Measurements from ENCODE around the gene CELF1. TPM values are rescaled to one million over a fixed set of nuclear protein-coding genes. Genes with fewer than 3 reads are reported as not detected.

CELF1 gene
- total RNA-seq, 4 donors from 2014 or later, result 87.3 to 144 (median 111) TPM

GRCh38 chr11:47469361-47470179, 83.4 kb downstream of the CELF1 start:
- Histone ChIP-seq H3K27me3 (no peaks in the 10 kb centered on the region), H3K4me3 (replicated peaks in 1 of 3) (no peak overlapping the region), H3K36me3 (peaks cover 35 to 39% of the 10 kb centered on the region in 2 donors), H3K9me3 (no peaks in the 10 kb centered on the region), H3K4me1 (peaks cover 30 to 39% of the 10 kb centered on the region in 2 donors), H3K27ac (peak overlapping the region in 1 of 3 donors; percentile 34)
- intact Hi-C loops (cut with DNase I), result loop anchor here (10.0 kb wide), 1 partner anchor 85 kb away; the partner anchor contains the start of gene CELF1
- TF ChIP-seq CTCF (IDR thresholded peaks at IDR 0.05), result no peak
- TF ChIP-seq POLR2A (IDR thresholded peaks at IDR 0.05), result no peak
- no peak for DNase-seq
- WGBS, 2 donors, result 88 to 91% methylated on average over 7 of the region's 7 CpGs

GRCh38 chr11:47468598-47469214, 84.2 kb downstream of the CELF1 start:
- no peak overlapping the region for H3K4me3 ChIP-seq (replicated peaks in 1 of 3)
- 48 to 53% methylated on average over 8 of the region's 8 CpGs for WGBS, 2 donors
- TF ChIP-seq POLR2A (IDR thresholded peaks at IDR 0.05) (no peak), CTCF (IDR thresholded peaks at IDR 0.05) (no peak)
- peaks cover 30 to 39% of the 10 kb centered on the region in 2 donors for H3K4me1 ChIP-seq
- DNase-seq, result peak; percentile 27 to 28
- no peaks in the 10 kb centered on the region for H3K27me3 ChIP-seq
- H3K9me3 ChIP-seq, result no peaks in the 10 kb centered on the region
- peaks cover 28 to 32% of the 10 kb centered on the region in 2 donors for H3K36me3 ChIP-seq
- intact Hi-C loops (cut with DNase I), result no loop called here
- H3K27ac ChIP-seq, result peak overlapping the region in 1 of 3 donors; percentile 31

- DNase-seq, result peak; percentile 34 to 57
- 62 to 71% methylated on average over 7 of the region's 7 CpGs for WGBS, 2 donors
- Histone ChIP-seq H3K9me3 (no peaks in the 10 kb centered on the region), H3K4me3 (replicated peaks in 1 of 3) (no peak overlapping the region), H3K36me3 (peaks cover 18 to 20% of the 10 kb centered on the region in 2 donors), H3K27ac (peak overlapping the region; percentile 13 to 64 (median 56)), H3K27me3 (no peaks in the 10 kb centered on the region), H3K4me1 (peaks cover 30 to 39% of the 10 kb centered on the region in 2 donors)
- intact Hi-C loops (cut with DNase I), result no loop called here
- TF ChIP-seq CTCF (IDR thresholded peaks at IDR 0.05), result no peak
Measured at GRCh38 chr11:47467357-47467756, 85.6 kb downstream of the CELF1 start.

- Histone ChIP-seq H3K27ac (peak overlapping the region; percentile 13 to 64 (median 56)), H3K9me3 (no peaks in the 10 kb centered on the region), H3K27me3 (no peaks in the 10 kb centered on the region), H3K36me3 (peaks cover 12 to 15% of the 10 kb centered on the region in 2 donors), H3K4me3 (replicated peaks in 1 of 3) (no peak overlapping the region), H3K4me1 (peaks cover 32 to 42% of the 10 kb centered on the region in 2 donors)
- intact Hi-C loops (cut with DNase I), result no loop called here
- DNase-seq, result peak; percentile 41 to 57
- WGBS, 2 donors, result 23 to 31% methylated on average over 4 of the region's 4 CpGs
- no peak for TF ChIP-seq CTCF (IDR thresholded peaks at IDR 0.05)
Measured at GRCh38 chr11:47466701-47467250, 86.2 kb downstream of the CELF1 start.

Data from thyroid gland (tissue), 4 donors.